DMS53 treated with DMSO at 0.1 percent for 48 hours (cell line): Measurements from ENCODE around the gene FGF5.
"Not testable (repeated sequence)": the region's sequence is repeated elsewhere in the genome, so short reads cannot be mapped to it uniquely, and the experiment has no call there.

ENCODE experiments used
- DNase-seq: peaks from one replicate; lab custom pipeline; 2025; ENCODE audit not compliant: unreplicated experiment; lab: John Stamatoyannopoulos, UW

FGF5 gene

GRCh38 chr4:80253510-80253909 lies 13.0 kb upstream of the FGF5 start:
- DNase-seq: no peak

GRCh38 chr4:80254114-80254513 lies 12.3 kb upstream of the FGF5 start:
- no peak for DNase-seq

- no peak for DNase-seq
Measured at GRCh38 chr4:80255329-80256095, 11.0 kb upstream of the FGF5 start.

GRCh38 chr4:80257851-80258250 lies 8.6 kb upstream of the FGF5 start:
- no peak for DNase-seq

- no peak for DNase-seq
Measured at GRCh38 chr4:80259012-80259411, 7.5 kb upstream of the FGF5 start.

GRCh38 chr4:80259817-80260216 lies 6.6 kb upstream of the FGF5 start:
- DNase-seq: no peak

GRCh38 chr4:80261989-80262600 lies 4.4 kb upstream of the FGF5 start:
- DNase-seq: no peak

GRCh38 chr4:80263541-80264351 lies 2.7 kb upstream of the FGF5 start:
- no peak for DNase-seq

- no peak for DNase-seq
Measured at GRCh38 chr4:80264352-80264647, 2.2 kb upstream of the FGF5 start.

GRCh38 chr4:80264825-80265224 lies 1.6 kb upstream of the FGF5 start:
- DNase-seq: no peak

GRCh38 chr4:80265571-80266252 lies 752 bp upstream of the FGF5 start:
- DNase-seq: peak; percentile 23

- peak; percentile 9 for DNase-seq
Measured at GRCh38 chr4:80266902-80267380, 477 bp downstream of the FGF5 start.

GRCh38 chr4:80268081-80268823 lies 1.8 kb downstream of the FGF5 start:
- DNase-seq: no peak

- DNase-seq: no peak
Measured at GRCh38 chr4:80268936-80269335, 2.5 kb downstream of the FGF5 start.

GRCh38 chr4:80270321-80270720 lies 3.9 kb downstream of the FGF5 start:
- no peak for DNase-seq

GRCh38 chr4:80270868-80271267 lies 4.4 kb downstream of the FGF5 start:
- DNase-seq: no peak

- DNase-seq: no peak
Measured at GRCh38 chr4:80271801-80272200, 5.3 kb downstream of the FGF5 start.

- no peak for DNase-seq
Measured at GRCh38 chr4:80276931-80277330, 10.5 kb downstream of the FGF5 start.

GRCh38 chr4:80279751-80280150 lies 13.3 kb downstream of the FGF5 start:
- DNase-seq: no peak

GRCh38 chr4:80286451-80286850 lies 20.0 kb downstream of the FGF5 start:
- DNase-seq: no peak

GRCh38 chr4:80290665-80291064 lies 24.2 kb downstream of the FGF5 start:
- not testable (repeated sequence) for DNase-seq
